LNCAP (cell line): Measurements from ENCODE around the gene KLK11.

ENCODE experiments used
- TF ChIP-seq, protein P1 (sequence below): fragments of 450-650 bp; IDR thresholded peaks from 2 replicates; pipeline ENCODE4 v1.5.1; 2017; ENCODE audit warnings: mild to moderate bottlenecking

The KLK11 gene

DNA sequence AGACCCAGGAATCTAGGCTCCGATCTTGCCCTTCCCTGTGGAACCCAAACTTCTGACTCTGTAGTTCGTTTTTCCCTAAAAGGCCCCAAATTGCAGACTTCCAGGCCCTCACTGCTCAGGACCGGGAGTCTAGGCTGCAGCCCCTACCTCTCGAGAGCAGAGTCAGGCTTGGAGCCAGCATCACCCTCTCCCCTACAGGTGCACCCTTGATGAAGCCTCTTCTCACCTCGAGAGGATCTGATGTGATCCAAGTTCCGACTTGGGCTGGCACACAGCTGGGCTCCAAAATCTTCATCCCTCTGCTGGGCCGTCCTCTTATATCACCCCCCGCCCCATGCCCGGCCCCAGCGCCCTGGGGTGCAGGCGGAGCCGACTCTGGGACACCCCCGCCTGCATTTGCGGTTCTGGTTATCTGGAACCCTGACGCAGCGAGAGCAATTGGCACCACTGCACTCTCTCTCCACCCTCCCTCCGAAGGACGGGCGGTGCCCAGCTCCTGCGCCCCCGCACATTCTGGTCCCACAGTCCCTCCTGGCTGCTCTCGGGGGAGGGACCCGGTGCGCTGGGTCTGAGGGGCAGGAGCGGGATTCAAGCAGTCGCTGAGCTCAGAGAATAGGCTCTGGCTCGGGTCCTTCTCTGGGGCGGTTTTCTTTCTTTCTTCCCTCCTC is 42.7 kb downstream of the KLK11 start, which contains the start of gene KLK7:
TSS of gene KLK7 (minus strand) at position 293 of the 668 bp plus-strand sequence. CDS start 1,518 bp downstream, outside the sequence.
- TF ChIP-seq, protein P1, sequence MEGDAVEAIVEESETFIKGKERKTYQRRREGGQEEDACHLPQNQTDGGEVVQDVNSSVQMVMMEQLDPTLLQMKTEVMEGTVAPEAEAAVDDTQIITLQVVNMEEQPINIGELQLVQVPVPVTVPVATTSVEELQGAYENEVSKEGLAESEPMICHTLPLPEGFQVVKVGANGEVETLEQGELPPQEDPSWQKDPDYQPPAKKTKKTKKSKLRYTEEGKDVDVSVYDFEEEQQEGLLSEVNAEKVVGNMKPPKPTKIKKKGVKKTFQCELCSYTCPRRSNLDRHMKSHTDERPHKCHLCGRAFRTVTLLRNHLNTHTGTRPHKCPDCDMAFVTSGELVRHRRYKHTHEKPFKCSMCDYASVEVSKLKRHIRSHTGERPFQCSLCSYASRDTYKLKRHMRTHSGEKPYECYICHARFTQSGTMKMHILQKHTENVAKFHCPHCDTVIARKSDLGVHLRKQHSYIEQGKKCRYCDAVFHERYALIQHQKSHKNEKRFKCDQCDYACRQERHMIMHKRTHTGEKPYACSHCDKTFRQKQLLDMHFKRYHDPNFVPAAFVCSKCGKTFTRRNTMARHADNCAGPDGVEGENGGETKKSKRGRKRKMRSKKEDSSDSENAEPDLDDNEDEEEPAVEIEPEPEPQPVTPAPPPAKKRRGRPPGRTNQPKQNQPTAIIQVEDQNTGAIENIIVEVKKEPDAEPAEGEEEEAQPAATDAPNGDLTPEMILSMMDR: no peak

DNA sequence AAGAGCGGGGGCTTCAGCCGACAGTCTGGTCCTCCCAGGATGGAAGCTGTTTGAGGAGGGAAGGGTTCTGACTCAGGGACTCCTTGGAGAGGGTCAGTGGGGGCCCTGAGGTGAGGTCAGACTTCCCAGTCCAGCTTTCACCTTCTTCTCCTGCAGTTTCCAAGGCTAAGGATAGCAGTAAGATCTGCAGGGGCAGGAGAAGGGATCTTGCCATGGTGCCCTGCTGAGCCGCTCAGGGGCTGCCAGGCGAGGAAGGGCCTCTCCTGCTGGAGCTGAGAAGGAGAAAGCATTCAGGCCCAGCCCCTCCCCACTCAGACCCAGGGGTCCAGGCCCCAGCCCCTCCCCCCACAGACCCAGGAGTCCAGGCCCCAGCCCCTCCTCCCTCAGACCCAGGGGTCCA is 44.2 kb downstream of the KLK11 start:
- TF ChIP-seq, protein P1: no peak

DNA sequence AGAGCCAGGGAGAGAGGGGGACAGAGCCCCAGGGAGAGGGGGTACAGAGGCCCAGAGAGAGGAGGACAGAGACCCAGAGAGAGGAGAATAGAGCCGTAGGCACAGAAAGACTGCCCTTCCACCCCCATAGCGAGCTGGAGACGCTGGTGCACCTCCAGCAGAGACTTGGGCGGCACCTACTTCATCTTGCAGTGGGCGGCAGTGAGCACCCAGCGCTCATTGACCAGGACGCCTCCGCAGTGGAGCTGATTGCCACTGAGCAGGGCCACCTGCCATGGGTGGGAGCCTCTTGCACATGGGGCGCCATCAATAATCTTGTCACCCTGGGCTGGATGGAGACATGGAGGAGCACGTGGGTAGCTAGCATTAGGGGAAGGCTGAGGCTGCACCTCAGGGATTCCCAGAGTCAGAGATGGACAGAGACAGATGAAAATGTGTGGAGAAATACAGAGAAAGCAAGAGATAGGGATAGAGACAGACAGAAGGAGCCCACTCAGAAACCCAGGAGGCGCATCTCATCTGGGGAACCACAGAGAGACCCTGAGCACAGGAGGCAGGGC is 44.7 kb downstream of the KLK11 start:
- TF ChIP-seq, protein P1: no peak

DNA sequence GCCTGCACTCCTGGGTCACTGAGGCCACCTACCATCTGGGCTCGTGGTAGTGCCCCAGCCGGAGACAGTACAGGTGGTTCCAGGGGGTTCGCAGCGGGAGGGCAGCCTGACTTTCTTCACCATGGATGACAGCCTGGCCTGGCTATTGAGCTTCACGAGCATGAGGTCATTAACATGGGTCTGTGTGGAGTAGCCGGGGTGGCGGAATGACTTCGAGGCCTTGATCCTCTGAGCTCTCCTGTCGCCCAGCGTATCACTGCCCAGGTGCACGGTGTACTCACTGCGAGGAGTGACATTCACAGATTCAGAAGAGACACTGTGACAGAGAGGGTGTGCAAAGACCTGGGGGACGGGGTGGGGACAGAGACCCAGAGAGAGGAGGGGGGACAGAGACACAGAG is 46.2 kb downstream of the KLK11 start:
- TF ChIP-seq, protein P1: no peak

DNA sequence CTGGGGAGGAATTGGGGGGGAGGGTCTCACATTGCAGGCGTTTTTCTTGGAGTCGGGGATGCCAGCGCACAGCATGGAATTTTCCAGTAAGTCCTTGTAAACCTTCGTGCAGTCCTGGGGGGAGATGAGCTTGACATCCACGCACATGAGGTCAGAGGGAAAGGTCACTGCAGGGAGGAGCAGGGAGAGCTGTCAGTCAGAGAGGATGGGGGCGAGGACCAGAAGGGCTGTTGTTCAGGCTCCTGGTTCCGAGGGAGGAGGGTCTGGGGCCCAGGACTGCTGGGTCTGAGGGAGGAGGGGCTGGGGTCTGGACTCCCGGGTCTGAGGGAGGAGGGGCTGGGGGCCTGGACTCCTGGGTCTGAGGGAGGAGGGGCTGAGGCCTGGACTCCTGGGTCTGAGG is 46.7 kb downstream of the KLK11 start:
- TF ChIP-seq, protein P1: no peak

DNA sequence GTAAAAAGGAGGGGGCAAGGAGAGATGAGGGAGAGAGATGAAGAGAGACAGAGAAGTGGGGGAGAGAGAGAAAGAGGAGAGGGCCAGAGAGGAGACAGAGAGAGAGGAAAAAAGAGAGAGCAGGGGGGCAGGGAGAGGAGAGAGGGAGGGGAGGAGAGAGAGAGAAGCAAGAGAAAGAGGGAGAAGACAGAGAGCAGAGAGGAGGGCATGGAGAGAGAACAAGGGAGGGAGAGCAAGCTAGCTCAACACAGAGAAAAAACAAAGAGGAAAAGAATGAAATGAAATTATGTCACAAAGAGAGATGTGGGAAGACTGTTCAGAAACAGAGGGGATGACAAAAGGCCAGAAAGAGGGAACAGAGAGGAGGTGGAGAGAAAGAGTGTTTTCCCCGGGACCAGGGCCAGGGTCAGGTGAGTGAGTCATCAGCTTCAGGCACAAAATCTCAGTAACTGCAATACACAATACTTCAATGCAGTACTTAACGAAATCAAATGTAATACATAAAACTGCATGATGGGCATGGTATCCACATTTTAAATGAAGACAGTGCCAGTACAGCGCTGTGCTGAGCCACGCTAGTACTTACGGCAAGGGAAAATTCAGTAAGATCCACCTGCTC is 47.5 kb downstream of the KLK11 start:
- TF ChIP-seq, protein P1: no peak

DNA sequence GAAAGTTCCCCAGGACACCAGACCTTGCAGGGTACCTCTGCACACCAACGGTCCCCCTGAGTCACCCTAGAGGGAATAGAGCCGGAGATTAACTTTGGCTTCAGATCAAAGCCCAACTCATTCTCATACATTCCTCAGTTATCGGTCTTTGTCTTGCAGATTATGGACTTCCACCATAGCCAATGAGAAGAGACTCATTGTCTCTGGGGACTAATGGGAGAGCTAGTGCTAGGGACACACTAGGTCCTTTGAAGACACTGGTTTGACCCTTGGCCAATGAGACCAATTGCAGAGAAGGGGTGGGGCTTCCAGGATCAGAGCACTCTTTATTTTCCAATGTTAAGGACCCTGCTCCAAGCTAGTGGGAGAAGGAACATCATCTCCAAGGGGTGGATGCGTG is 48.8 kb downstream of the KLK11 start:
- TF ChIP-seq, protein P1: no peak
